GM12878 (cell line): Measurements from ENCODE around the gene CBS. TPM values are rescaled to one million over a fixed set of nuclear protein-coding genes. Genes with fewer than 3 reads are reported as not detected.
A peak's percentile ranks its signal among the peaks of the same experiment; 100 is the strongest.
"Not testable (repeated sequence)": the region's sequence is repeated elsewhere in the genome, so short reads cannot be mapped to it uniquely, and the experiment has no call there.

Source experiments
- ATAC-seq: fragments of 200-7000 bp; cut with Tn5 transposase; 3 replicates; pipeline ENCODE4 v1.9.1; 2020; ENCODE audit warnings: mild to moderate bottlenecking, moderate library complexity
- Bru-seq: library from RNA; stranded (reverse); fragments of 400-500 nt; gene quantifications from one replicate; lab custom pipeline; 2021; lab: Mats Ljungman, UMichigan
- BruChase-seq, 2 experiments: library from RNA; stranded (reverse); fragments of 400-500 nt; gene quantifications; one replicate each; lab custom pipeline; 2021; lab: Mats Ljungman, UMichigan
- BruUV-seq: library from RNA; stranded (reverse); fragments of 400-500 nt; replicated peaks from 2 replicates; lab custom pipeline; 2021; lab: Mats Ljungman, UMichigan
- CTCF ChIA-PET: fragments of 300-600 bp; sonication (Branson Sonifier 250); formaldehyde crosslinking; extraction: SDS; loops from one replicate; lab custom pipeline; 2021; ENCODE audit warnings: inconsistent platforms; lab: Yijun Ruan, JAX
- POLR2A ChIA-PET: fragments of 350-600 bp; formaldehyde crosslinking; extraction: SDS; loops from one replicate; lab custom pipeline; 2021; ENCODE audit warnings: inconsistent platforms; lab: Charles Lee
- RAD21 ChIA-PET: fragments of 300-600 bp; sonication (Branson Sonifier 250); formaldehyde crosslinking; loops from one replicate; lab custom pipeline; 2023; ENCODE audit warnings: antibody characterized with exemption; ENCODE audit not compliant: unreplicated experiment; lab: Charles Lee
- SMC1A ChIA-PET: fragments of 300-600 bp; sonication (Branson Sonifier 250); formaldehyde crosslinking; loops from one replicate; lab custom pipeline; 2023; ENCODE audit not compliant: unreplicated experiment, uncharacterized antibody; lab: Charles Lee
- DNase-seq: peaks from one replicate; pipeline ENCODE4 v3.0.0-alpha.2; 2011; ENCODE audit warnings: low read depth, low spot score
- FAIRE-seq: peaks from 3 replicates; lab custom pipeline; 2011; peaks lifted over from hg19 to GRCh38; lab: Jason Lieb, UNC
- H2AFZ ChIP-seq: 2 replicates; pipeline ENCODE4 v1.6.0; 2011; ENCODE audit warnings: low read depth, low read length, control low read depth; ENCODE audit not compliant: control insufficient read depth
- H3K27ac ChIP-seq: 2 replicates; pipeline ENCODE4 v1.5.1; 2011; ENCODE audit warnings: control low read depth; ENCODE audit not compliant: control insufficient read depth, insufficient read depth
- H3K27me3 ChIP-seq, 2 experiments: replicated peaks in 1 of 2; 2 replicates each; pipeline versions ENCODE4 v1.6.0 to v1.6.1; 2011; ENCODE audit warnings: low read length in 1 of 2; ENCODE audit not compliant: control insufficient read depth in 2 of 2, insufficient read depth in 2 of 2
- H3K36me3 ChIP-seq, 2 experiments: 2 replicates each; pipeline ENCODE4 v1.5.1; 2011; ENCODE audit warnings: low read length in 1 of 2; ENCODE audit not compliant: control insufficient read depth in 2 of 2, insufficient read depth in 2 of 2
- H3K4me1 ChIP-seq: 2 replicates; pipeline ENCODE4 v1.6.1; 2011; ENCODE audit warnings: mild to moderate bottlenecking, low read length, moderate library complexity, mixed read lengths; ENCODE audit not compliant: control insufficient read depth, insufficient read depth
- H3K4me2 ChIP-seq: 2 replicates; pipeline ENCODE4 v1.6.0; 2011; ENCODE audit warnings: control low read depth; ENCODE audit not compliant: control insufficient read depth, insufficient read depth
- H3K4me3 ChIP-seq: fragments of 200-600 bp; sonication (generic); 2 replicates; pipeline ENCODE4 v1.5.1; 2016
- H3K79me2 ChIP-seq: 2 replicates; pipeline ENCODE4 v1.6.0; 2011; ENCODE audit warnings: low read length; ENCODE audit not compliant: control insufficient read depth, insufficient read depth
- H3K9ac ChIP-seq: 2 replicates; pipeline ENCODE4 v1.8.0; 2011; ENCODE audit warnings: low read length, control low read depth, mixed read lengths; ENCODE audit not compliant: control insufficient read depth, insufficient read depth
- H3K9me3 ChIP-seq: replicated peaks from 3 replicates; pipeline ENCODE4 v1.5.1; 2011; ENCODE audit warnings: mild to moderate bottlenecking, low read length; ENCODE audit not compliant: control insufficient read depth, insufficient read depth
- H4K20me1 ChIP-seq: 2 replicates; pipeline ENCODE4 v1.6.0; 2011; ENCODE audit not compliant: control insufficient read depth, insufficient read depth
- WGBS: methylation state at CpG from one replicate; pipeline ENCODE4 v1.1.6; 2016; ENCODE audit warnings: low lambda C conversion rate; ENCODE audit not compliant: insufficient replicate concordance, insufficient coverage; ENCODE audit errors: missing lambda C conversion rate; 5-methylcytosine and 5-hydroxymethylcytosine counted together
- in situ Hi-C: fragments of 300-500 bp; cut with MboI; formaldehyde crosslinking; loops from 9 replicates; pipeline ENCODE4 v1.14.3; 2018; ENCODE audit warnings: mixed read lengths
- intact Hi-C: fragments of 100-400 bp; cut with micrococcal nuclease; formaldehyde crosslinking; loops from one replicate; pipeline ENCODE4 v1.14.2; 2022; ENCODE audit not compliant: unreplicated experiment
- long read RNA-seq, 2 experiments: library from polyadenylated mRNA; unstranded; transcript quantifications; one replicate each; pipeline ENCODE4 v2.0.0, GENCODE V29; 2019 to 2020
- polyA minus RNA-seq, 3 experiments: library from RNA; depleted of rRNA, polyadenylated mRNA; stranded (reverse); fragments of >200 nt; gene quantifications; 2 replicates each; pipeline ENCODE4 v1.2.3, GENCODE V29; 2011
- polyA plus RNA-seq, 11 experiments: library from polyadenylated mRNA; depleted of rRNA in 4 of 11; unstranded in 6 of 11; stranded (reverse) in 5 of 11; fragments of >200 nt; fragmentation: Nextera tagmentation in 4 of 11; fragmentation: Illumina TruSeq in 1 of 11; extraction: Ambion mirVana in 4 of 11; extraction: Trizol in 1 of 11; gene quantifications; 1 replicate in 1 of 11; 2 replicates in 10 of 11; pipeline versions ENCODE4 v1.2.1 to v1.2.3, GENCODE V29; 2011 to 2016; ENCODE audit warnings: inconsistent platforms in 2 of 11, missing spikeins in 2 of 11, low read depth in 1 of 11
- total RNA-seq, 4 experiments: library from RNA; depleted of rRNA in 3 of 4; stranded (reverse); fragments of >200 nt in 3 of 4; fragmentation: Illumina TruSeq in 1 of 4; extraction: Trizol in 1 of 4; gene quantifications; 2 replicates each; pipeline versions ENCODE4 v1.2.1 to v1.2.3, GENCODE V29; 2013 to 2021

CBS gene
- 1.1 and 1.3 TPM in 2 replicates for total RNA-seq (2013; cell fraction: nucleolus; rRNA removed)
- total RNA-seq (2014; rRNA removed) (2.2 and 2.9 TPM in 2 replicates), total RNA-seq (2014; rRNA removed; fragmentation: Illumina TruSeq; extraction: Trizol) (0.69 and 1.0 TPM in 2 replicates), total RNA-seq (2021) (4.2 and 4.8 TPM in 2 replicates), polyA plus RNA-seq (2011; rRNA removed) (0.19 and 0.29 TPM in 2 replicates), polyA plus RNA-seq (2014; fragmentation: Illumina TruSeq; extraction: Trizol) (0.63 and 1.2 TPM in 2 replicates), polyA plus RNA-seq (2014; fragmentation: Nextera tagmentation; extraction: Ambion mirVana) (under 1 TPM; 0.10 to 0.20 TPM), polyA plus RNA-seq (2014; rRNA removed) (2.1 and 3.5 TPM in 2 replicates), polyA plus RNA-seq (2016; fragmentation: Nextera tagmentation; extraction: Ambion mirVana) (1 to 10 TPM; 4.0 to 4.4 TPM), polyA minus RNA-seq (2011; rRNA and poly(A)+ RNA removed) (0.36 and 0.51 TPM in 2 replicates), Bru-seq, nascent RNA (percentile 12 among the genes with signal in this experiment), BruChase-seq, experiment 1, labeled RNA remaining after a 6-hour chase (percentile 17 among the genes with signal in this experiment), BruChase-seq, experiment 2, labeled RNA remaining after a 2-hour chase (percentile 13 among the genes with signal in this experiment)
- polyA plus RNA-seq (2011; ENCODE audit: low read depth): 0.96 TPM
- polyA plus RNA-seq (2011; cell fraction: cytosol; rRNA removed): 0.23 and 0.57 TPM in 2 replicates
- 4.8 and 5.2 TPM in 2 replicates for polyA plus RNA-seq (2011; cell fraction: nucleus; rRNA removed)
- polyA plus RNA-seq (2012): 2.6 and 3.5 TPM in 2 replicates
- 3.6 and 3.8 TPM in 2 replicates for polyA minus RNA-seq (2011; cell fraction: cytosol; rRNA and poly(A)+ RNA removed)
- polyA minus RNA-seq (2011; cell fraction: nucleus; rRNA and poly(A)+ RNA removed): 1.6 and 2.4 TPM in 2 replicates
- long read RNA-seq, experiment 1, partial matches to known transcripts: 1 of 1 reads
- long read RNA-seq, experiment 1, other reads (novel, unspliced or antisense): 0 of 1 reads
- long read RNA-seq, experiment 2: 0 reads

DNA sequence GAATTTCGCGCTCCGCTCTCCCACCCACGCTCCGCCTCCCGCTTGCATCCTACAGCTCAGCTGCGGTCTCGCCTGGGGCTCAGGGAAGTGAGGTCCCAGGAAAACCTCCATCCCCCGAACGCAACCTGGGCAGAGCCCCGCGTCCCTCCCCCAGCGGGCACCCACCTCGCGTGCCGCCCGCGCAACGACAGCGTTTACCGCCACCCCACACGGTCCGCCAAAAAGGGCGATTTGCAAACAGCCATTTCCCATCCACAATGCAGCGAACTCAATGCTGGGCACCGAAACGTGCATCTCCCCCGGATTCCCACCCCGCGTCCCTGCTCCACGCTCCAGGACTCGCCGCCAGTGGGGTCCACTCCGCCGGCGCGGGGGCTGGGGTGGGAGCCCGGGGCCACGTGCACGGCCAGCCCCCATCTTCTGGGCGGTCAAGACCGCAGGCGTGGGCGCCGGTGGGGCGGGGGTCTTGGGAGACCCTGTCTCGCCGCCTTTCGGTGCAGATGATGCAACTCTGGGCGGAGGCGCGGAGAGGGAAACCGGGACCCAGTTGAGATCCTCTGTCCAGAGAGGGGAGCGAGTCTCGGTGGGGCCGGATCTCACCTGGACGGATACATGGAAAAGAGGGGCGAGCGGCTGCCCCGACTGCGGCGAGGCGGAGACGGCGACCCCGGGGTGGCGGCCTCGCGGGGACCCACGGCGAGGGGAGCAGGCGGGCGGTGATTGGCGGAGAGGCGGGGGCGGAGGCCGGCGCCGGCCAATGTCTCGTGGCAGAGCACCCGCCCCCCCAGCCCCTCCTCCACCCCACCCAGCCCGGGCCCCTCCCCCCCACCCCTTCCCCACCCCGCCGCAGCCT, at the start of gene CBS:
Gene CBS (minus strand): TSS at position 666 of the 853 bp plus-strand sequence. CDS start 3,642 bp downstream, outside the sequence.
- H2AFZ ChIP-seq, H3K27ac ChIP-seq, ATAC-seq, POLR2A ChIA-PET, H3K4me1 ChIP-seq, DNase-seq, H3K36me3 ChIP-seq, H3K4me2 ChIP-seq, H3K4me3 ChIP-seq, H3K9me3 ChIP-seq, H3K79me2 ChIP-seq, BruUV-seq, H3K9ac ChIP-seq, intact Hi-C loops, H4K20me1 ChIP-seq, CTCF ChIA-PET, in situ Hi-C loops, FAIRE-seq, RAD21 ChIA-PET, SMC1A ChIA-PET, H3K27me3 ChIP-seq: not testable (repeated sequence)
- no CpG with 5 or more reads among the region's 84 CpGs for WGBS

DNA sequence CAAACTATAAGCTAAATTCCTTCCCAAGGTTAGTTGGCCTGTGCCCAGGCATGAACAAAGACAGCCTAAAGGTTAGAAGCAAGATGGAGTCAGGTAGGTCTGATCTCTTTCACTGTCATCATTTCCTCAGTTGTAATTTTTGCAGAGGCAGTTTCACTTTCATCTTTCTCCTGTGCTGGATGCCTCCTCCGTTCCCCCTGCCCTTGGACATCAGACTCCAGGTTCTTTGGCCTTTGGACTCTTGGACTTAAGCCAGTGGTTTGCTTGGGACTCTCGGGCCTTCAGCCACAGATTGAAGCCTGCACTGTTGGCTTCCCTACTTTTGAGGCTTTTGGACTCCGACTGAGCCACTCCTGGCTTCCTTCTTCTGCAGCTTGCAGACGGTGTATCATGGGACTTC, 40.3 kb upstream of the CBS start:
- DNase-seq, BruUV-seq, CTCF ChIA-PET, H3K27me3 ChIP-seq, H3K9ac ChIP-seq, H3K9me3 ChIP-seq, H3K4me1 ChIP-seq, H3K36me3 ChIP-seq, H4K20me1 ChIP-seq, POLR2A ChIA-PET, H3K4me3 ChIP-seq, H2AFZ ChIP-seq, ATAC-seq, H3K4me2 ChIP-seq, RAD21 ChIA-PET, intact Hi-C loops, SMC1A ChIA-PET, FAIRE-seq, H3K79me2 ChIP-seq, H3K27ac ChIP-seq, in situ Hi-C loops: not testable (repeated sequence)
- no CpG with 5 or more reads among the region's 4 CpGs for WGBS

DNA sequence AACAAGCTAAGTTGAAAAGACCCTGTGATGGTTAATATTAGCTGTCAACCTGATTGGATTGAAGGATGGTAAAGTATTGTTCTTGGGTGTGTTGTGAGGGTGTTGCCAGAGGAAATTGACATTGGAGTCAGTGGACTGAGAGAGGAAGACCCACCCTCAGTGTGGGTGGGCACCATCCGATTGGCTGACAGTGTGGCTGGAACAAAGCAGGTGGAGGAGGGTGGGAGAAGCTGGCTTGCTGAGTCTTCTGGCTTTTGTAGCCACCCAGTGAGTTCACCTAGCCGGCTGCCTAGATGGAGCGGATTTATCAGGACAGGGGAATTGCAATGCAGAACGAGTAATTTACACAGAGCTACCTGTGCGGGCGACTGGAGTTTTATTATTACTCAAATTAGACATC, 38.8 kb upstream of the CBS start:
- H3K36me3 ChIP-seq, in situ Hi-C loops, H3K4me3 ChIP-seq, CTCF ChIA-PET, RAD21 ChIA-PET, POLR2A ChIA-PET, BruUV-seq, H3K9me3 ChIP-seq, H4K20me1 ChIP-seq, H3K27ac ChIP-seq, H3K79me2 ChIP-seq, intact Hi-C loops, H3K9ac ChIP-seq, H3K27me3 ChIP-seq, ATAC-seq, SMC1A ChIA-PET, H2AFZ ChIP-seq, H3K4me1 ChIP-seq, FAIRE-seq, H3K4me2 ChIP-seq, DNase-seq: not testable (repeated sequence)
- WGBS: 100% methylated on average over 1 of the region's 6 CpGs
